GM12872 (cell line): ENCODE measurements around the gene NCAN.

Experiments used
- TF ChIP-seq, protein P1 (sequence below): IDR thresholded peaks from 3 replicates; pipeline ENCODE4 v1.5.1; 2011; ENCODE audit warnings: low read depth, mild to moderate bottlenecking, low read length, moderate library complexity; ENCODE audit not compliant: insufficient read depth

Gene NCAN

DNA sequence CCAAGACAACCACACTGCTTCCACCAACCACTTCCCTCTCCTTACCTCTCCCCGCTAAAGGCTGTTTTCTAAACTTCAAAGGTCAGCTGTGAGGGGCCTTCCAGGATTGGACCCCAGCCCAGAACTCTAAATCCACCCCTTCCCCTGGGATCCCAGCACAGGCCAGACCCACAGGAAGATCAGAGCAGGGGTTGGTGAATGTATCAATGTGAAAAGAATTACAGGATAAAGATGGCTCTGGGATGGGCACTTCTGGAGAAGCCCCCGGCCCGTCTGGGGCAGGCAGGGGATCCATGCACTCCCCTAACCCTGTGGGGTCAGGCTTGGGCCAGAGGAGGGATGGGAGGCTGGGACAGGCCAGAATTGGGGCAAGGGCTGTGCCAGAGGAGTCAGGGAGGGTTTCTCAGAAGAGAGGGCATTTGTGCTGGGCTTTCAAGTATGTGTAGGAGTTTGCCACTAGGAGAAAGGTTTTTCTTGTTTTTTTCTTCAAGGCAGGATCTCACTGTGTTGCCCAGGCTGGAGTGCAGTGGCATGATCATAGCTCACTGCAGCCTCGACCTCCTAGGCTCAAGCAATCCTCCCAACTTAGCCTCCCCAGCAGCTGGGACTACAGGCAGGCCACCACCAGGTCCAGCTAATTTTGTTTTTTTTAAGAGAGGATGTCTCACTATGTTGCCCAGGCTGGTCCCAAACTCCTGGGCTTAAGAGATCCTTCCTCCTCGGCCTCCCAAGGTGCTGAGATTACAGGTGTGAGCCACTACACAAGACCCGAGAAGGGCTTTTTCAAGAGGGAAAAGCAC, 40.7 kb upstream of the NCAN start:
- TF ChIP-seq, protein P1, sequence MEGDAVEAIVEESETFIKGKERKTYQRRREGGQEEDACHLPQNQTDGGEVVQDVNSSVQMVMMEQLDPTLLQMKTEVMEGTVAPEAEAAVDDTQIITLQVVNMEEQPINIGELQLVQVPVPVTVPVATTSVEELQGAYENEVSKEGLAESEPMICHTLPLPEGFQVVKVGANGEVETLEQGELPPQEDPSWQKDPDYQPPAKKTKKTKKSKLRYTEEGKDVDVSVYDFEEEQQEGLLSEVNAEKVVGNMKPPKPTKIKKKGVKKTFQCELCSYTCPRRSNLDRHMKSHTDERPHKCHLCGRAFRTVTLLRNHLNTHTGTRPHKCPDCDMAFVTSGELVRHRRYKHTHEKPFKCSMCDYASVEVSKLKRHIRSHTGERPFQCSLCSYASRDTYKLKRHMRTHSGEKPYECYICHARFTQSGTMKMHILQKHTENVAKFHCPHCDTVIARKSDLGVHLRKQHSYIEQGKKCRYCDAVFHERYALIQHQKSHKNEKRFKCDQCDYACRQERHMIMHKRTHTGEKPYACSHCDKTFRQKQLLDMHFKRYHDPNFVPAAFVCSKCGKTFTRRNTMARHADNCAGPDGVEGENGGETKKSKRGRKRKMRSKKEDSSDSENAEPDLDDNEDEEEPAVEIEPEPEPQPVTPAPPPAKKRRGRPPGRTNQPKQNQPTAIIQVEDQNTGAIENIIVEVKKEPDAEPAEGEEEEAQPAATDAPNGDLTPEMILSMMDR = no peak

GRCh38 chr19:19171821-19172532, 39.8 kb upstream of the NCAN start:
- TF ChIP-seq, protein P1 = no peak

DNA sequence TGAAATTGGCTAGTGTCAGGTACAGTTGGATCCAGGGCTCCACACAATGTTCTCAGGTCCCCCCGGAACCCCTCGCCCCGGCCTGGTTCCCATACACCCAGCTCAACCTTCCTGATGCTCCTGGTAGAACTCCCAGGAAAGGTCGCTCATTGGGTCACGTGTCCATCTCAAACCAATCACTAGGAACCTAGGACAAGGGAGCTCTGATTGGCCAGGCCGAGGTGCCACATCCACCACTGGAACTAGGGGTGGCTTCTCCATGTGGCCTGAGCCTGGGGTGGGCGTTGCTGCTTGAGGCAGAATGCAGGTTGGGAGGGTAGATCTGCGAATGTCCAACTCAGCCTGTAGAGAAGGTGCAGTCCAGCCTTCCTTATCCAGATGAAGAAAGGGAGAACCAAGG, 34.8 kb upstream of the NCAN start:
- TF ChIP-seq, protein P1 = no peak

DNA sequence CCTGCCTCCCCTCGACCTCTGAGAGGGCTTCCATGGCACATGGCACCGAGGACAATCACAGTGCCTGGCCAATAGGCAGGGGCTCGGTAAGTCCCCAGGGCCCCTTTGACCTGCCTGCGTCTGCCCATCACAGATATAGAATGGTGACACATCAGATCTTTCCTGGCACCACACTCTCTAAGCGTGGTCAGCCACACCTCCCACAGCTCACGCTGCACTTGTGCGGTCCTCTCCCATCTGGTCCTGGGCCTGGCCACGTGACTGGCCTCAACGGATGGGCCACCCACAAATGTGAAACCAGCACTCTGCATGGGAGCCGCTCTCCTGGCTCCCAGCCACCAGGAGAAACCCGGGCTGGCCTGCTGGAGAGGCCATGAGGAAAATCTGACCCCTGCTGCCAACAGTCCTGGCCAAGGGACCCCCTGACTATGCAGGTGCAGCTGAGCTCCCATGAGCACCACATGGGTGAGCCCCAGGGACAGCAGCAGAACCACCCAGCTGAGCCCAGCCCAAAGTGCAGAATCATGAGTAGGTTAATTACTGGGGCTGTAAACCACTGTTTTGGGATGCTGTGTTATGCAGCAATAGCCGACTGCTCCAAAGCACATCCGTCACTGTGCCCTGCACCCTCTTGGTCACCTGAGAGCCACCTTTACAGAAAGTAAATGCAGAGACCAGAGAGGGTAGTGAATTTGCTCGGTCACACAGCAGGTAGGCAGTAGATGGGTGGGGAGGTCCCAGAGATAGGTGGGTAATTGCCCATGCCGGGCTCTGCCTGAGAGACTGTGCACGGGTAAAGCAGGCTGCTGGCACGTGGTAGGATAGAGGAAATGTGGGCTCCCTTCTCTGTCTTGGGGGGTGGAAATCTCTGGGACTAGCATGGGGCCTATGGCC, 32.0 kb upstream of the NCAN start:
- TF ChIP-seq, protein P1 = no peak

DNA sequence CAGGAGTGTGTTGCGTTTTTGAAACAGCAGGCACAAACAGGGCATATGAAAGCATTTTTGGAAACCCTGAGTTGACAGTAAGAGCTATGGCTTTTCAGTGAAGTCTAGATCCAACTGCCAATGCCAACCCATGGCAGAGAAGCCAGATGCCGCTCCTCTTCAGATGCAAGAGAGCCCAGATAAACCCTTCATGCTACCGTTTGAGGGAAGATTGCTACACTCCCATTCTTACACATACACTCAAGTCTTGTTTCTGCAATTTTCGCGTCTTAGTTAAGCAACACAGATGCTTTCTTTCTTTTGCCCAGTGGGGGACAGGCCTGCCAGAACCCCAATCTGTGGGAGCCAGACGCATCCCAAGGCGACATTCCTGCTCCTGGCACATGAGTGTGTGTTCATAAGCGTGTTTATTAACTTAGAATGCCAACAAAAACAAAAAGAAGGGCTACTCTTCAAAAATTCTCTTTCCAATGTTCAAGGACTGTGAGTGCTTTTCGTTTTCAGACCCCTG, 30.2 kb upstream of the NCAN start:
- TF ChIP-seq, protein P1 = no peak

- TF ChIP-seq, protein P1 = peak; percentile 81
Observed at GRCh38 chr19:19185853-19186740, 25.7 kb upstream of the NCAN start.
